Activated naive CD8-positive, alpha-beta T cell treated with anti-CD3 and anti-CD28 coated beads, Interleukin-2, amount 10 ng/mL, durations not matched to agents 7 days and 5 days (primary cell): ENCODE results near the gene C2CD2. TPM values are rescaled to one million over a fixed set of nuclear protein-coding genes. Genes with fewer than 3 reads are reported as not detected.
"Not testable (repeated sequence)": the region's sequence is repeated elsewhere in the genome, so short reads cannot be mapped to it uniquely, and the experiment has no call there.

Experiments used
- ATAC-seq: fragments of 150-1000 bp; cut with Tn5 transposase; one replicate; pipeline ENCODE4 v1.10.0; 2021; ENCODE audit warnings: low read depth, moderate library complexity
- POLR2A ChIA-PET: fragments of 350-600 bp; sonication (Branson Sonifier 250); formaldehyde crosslinking; loops from one replicate; lab custom pipeline; 2021; ENCODE audit warnings: antibody characterized with exemption; lab: Charles Lee
- DNase-seq: peaks from one replicate; pipeline ENCODE4 v3.0.0; 2021
- H3K27ac Mint-ChIP-seq: one replicate; pipeline ENCODE4 v1.8.0; 2022; ENCODE audit warnings: mild to moderate bottlenecking, mixed read lengths
- H3K27me3 Mint-ChIP-seq: one replicate; pipeline ENCODE4 v1.8.0; 2022; ENCODE audit warnings: mild to moderate bottlenecking, moderate library complexity, mixed read lengths
- H3K36me3 Mint-ChIP-seq: one replicate; pipeline ENCODE4 v1.8.0; 2021; ENCODE audit warnings: mild to moderate bottlenecking, mixed read lengths
- H3K4me1 Mint-ChIP-seq: one replicate; pipeline ENCODE4 v1.8.0; 2021; ENCODE audit warnings: mixed read lengths
- H3K4me3 Mint-ChIP-seq: one replicate; pipeline ENCODE4 v1.8.0; 2022; ENCODE audit warnings: mild to moderate bottlenecking, moderate library complexity, mixed read lengths
- H3K9me3 Mint-ChIP-seq: one replicate; pipeline ENCODE4 v1.8.0; 2021; ENCODE audit warnings: mixed read lengths
- total RNA-seq, 2 experiments: library from RNA; stranded (reverse); gene quantifications; one replicate each; pipeline ENCODE4 v1.2.3, GENCODE V29; 2021

Gene C2CD2
- total RNA-seq, 2 experiments from 2014 or later = 9.4 to 11.9 TPM

DNA sequence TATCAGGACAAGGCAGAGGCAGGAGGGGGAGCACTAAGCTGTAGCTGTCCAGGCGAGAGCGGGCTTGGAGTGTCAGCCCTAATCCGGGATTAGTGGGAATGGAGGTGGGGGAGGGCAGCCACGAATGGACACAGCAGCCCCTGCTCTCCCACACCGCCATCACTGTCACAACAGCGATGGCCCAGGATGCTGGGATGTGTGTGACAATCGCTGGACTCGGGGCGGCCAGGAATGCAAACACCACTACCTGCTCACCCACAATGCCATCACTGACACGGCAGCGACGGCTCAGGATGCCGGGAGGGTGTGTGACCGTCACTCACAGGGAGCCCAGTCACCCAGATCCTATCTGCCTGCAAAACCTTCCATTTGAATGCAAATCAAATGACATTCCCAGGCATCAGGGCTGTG is 2.9 kb downstream of the C2CD2 start:
- DNase-seq (no peak), ATAC-seq (no peak)
- no peaks in the 10 kb centered on the region for H3K36me3 Mint-ChIP-seq
- H3K9me3 Mint-ChIP-seq = no peaks in the 10 kb centered on the region
- no peak overlapping the region for H3K27ac Mint-ChIP-seq
- POLR2A ChIA-PET = no interaction called here
- peaks cover 8% of the 10 kb centered on the region for H3K4me1 Mint-ChIP-seq
- H3K4me3 Mint-ChIP-seq = no peak overlapping the region
- H3K27me3 Mint-ChIP-seq = peaks cover 9% of the 10 kb centered on the region

DNA sequence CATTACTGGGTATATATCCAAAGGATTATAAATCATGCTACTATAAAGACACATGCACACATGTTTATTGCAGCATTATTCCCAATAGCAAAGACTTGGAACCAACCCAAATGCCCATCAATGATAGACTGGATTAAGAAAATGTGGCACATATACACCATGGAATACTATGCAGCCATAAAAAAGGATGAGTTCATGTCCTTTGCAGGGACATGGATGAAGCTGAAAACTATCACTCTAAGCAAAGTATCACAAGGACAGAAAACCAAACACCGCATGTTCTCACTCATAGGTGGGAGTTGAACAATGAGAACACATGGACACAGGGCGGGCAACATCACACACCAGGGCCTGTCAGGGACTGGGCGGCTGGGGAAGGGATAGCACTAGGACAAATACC is 4.2 kb downstream of the C2CD2 start:
- H3K4me1 Mint-ChIP-seq, DNase-seq, POLR2A ChIA-PET, H3K27ac Mint-ChIP-seq, H3K36me3 Mint-ChIP-seq, H3K27me3 Mint-ChIP-seq, H3K9me3 Mint-ChIP-seq, H3K4me3 Mint-ChIP-seq, ATAC-seq: not testable (repeated sequence)

DNA sequence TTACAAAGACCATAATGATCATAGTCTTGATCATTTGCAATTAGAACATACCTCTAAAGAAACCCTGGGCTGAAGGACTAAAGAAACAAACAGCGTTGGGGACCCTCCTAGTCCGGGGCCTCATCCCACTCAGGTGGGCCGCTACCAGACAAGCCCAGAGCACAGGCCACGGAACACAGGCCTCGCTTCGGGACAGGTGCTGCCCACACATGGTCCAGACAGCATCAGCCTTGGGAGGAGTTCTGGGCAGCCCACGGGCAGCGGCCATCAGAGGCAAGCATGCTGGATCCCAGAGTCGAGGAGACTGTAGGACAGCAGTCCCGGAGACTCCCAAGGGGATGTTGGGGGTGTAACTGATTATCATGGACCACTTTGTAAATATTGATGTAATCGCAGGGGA is 4.9 kb downstream of the C2CD2 start:
- no peaks in the 10 kb centered on the region for H3K36me3 Mint-ChIP-seq
- POLR2A ChIA-PET = interaction anchor here (0.6 kb wide), 1 partner anchor 304 kb away, joined by 4 read pairs; no protein-coding TSS in a partner anchor
- no peak for ATAC-seq
- no peaks in the 10 kb centered on the region for H3K4me1 Mint-ChIP-seq
- no peaks in the 10 kb centered on the region for H3K9me3 Mint-ChIP-seq
- H3K27ac Mint-ChIP-seq = no peak overlapping the region
- no peak overlapping the region for H3K4me3 Mint-ChIP-seq
- no peak for DNase-seq
- peaks cover 9% of the 10 kb centered on the region for H3K27me3 Mint-ChIP-seq

DNA sequence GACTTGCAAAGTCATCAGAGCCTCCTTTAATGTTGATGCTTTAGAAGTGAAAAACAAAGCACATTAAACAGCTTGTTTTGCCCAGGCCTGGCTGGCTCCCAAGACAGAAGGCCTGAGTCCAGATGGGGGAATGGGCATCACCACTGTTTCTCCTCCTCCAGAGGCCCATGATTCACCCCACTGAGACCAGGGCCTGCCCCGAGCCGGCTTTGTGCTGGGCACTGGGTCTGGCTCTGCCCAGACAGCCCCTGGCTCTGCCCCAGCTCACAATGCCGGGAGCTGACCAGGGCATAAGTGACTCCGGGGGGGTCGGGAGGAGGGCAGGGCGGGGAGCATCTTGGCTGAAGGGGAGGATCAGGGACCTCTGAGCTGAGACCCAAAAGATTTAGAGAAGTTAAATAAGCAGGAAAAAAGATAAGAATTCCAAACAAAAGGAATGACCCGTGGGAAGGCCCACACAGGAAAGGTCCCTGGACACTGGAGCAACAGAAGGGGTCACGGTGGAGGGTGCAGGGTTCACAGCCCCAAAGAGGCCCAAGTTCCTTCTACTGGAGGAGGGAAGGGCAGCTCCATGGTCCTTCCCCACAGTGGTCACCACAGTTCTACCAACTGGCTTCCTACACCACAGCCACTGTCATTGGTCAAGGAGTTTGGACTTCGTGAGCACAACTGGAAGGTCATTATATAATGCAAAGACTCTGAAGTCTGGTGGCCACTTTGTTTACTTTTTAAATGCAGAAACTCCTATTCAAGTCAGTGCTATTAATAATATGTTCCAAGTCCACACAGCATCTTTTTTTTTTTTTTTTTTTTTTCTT is 5.5 kb downstream of the C2CD2 start:
- Mint-ChIP-seq H3K36me3 (no peaks in the 10 kb centered on the region), H3K4me1 (no peaks in the 10 kb centered on the region), H3K27me3 (peaks cover 9% of the 10 kb centered on the region), H3K27ac (no peak overlapping the region), H3K9me3 (no peaks in the 10 kb centered on the region), H3K4me3 (no peak overlapping the region)
- POLR2A ChIA-PET = no interaction called here
- DNase-seq (no peak), ATAC-seq (no peak)

DNA sequence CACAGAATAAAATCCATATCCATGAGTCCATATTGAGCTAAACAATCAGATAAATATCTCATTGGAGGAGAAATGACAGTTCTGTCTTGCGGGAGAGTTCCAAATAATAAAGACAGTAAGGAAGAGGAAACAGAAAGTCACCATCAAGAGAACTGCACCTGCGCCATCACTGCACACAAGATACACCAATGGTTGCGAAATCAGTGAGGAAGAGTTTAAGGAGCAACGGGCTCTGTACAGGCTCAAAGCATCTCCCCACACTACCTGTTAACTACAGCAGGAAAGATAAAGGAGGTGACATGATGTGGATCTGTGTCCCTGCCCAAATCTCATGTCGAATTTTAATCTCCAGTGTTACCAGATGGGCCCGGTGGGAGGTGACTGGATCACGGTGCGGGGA is 7.8 kb downstream of the C2CD2 start:
- Mint-ChIP-seq H3K36me3 (no peaks in the 10 kb centered on the region), H3K9me3 (no peaks in the 10 kb centered on the region), H3K4me3 (no peak overlapping the region), H3K27me3 (peaks cover 4% of the 10 kb centered on the region), H3K4me1 (no peaks in the 10 kb centered on the region), H3K27ac (no peak overlapping the region)
- no peak for ATAC-seq
- POLR2A ChIA-PET = no interaction called here
- no peak for DNase-seq

DNA sequence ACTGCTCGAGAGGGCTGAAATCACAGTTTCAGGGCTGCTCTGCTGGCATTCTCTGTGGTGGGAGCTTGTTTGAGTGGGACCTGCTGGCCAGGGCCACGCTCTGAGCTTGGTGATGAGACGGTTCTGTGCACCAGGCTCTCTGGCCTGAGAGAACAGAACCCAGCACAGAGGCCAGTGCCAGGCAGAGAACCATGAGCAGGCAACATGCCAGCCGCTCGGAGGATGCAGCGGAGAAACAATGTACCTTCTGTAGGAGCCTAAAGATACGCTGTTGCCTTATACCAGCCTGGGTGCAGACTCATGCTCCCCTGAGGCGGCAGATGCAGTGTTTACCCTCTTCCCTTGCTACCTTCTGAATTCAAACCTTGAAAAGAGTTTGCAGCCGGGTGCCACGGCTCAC is 10.0 kb downstream of the C2CD2 start:
- DNase-seq = no peak
- Mint-ChIP-seq H3K4me3 (no peak overlapping the region), H3K4me1 (peaks cover 2% of the 10 kb centered on the region), H3K27ac (no peak overlapping the region), H3K27me3 (peaks cover 5% of the 10 kb centered on the region), H3K9me3 (no peaks in the 10 kb centered on the region), H3K36me3 (no peaks in the 10 kb centered on the region)
- POLR2A ChIA-PET = interaction anchor here (0.6 kb wide), 1 partner anchor 97 kb away, joined by 4 read pairs; no protein-coding TSS in a partner anchor
- ATAC-seq = no peak

DNA sequence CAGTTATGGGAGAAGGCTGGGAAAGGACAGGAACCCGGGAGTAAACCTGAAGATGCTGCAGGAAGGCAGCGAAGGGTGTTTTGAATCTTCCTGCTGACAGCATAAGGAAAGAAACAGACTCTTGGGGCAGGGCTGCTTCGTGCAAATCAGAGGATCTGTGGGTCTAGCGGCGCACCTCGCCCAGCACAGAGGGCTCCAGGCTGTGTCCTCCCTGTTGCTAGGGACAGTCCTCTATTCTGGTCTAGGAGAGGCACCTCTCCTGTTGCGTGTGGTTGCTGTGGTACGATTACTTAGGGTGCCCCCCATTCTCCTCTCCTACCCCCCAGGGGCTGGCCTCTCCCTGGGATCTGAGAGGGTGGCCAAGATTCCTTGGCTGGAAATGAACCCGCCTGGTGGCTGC is 11.4 kb downstream of the C2CD2 start:
- DNase-seq (no peak), ATAC-seq (no peak)
- H3K36me3 Mint-ChIP-seq = no peaks in the 10 kb centered on the region
- no peak overlapping the region for H3K27ac Mint-ChIP-seq
- H3K4me3 Mint-ChIP-seq = no peak overlapping the region
- peaks cover 5% of the 10 kb centered on the region for H3K27me3 Mint-ChIP-seq
- no peaks in the 10 kb centered on the region for H3K9me3 Mint-ChIP-seq
- peaks cover 2% of the 10 kb centered on the region for H3K4me1 Mint-ChIP-seq
- POLR2A ChIA-PET = no interaction called here

DNA sequence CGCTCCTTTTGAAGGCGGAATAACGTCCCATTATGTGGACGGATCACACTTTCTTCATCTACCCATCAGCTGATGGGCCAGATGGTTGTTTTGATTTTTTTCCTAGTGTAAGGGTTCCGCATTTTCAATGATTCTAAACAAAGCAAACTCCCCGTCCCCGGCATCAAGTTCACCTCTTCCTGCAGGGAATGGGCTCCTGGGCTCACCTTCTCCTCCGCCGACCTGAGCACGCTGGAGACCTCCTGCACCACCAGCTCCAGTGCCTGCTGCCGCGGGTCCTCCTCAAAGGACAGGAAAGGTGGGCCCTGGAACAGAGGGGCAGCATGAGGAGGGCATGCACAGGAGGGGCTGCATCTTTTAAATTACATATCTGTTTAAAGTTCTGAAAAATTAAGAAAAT is 11.9 kb downstream of the C2CD2 start:
- H3K27me3 Mint-ChIP-seq = peaks cover 5% of the 10 kb centered on the region
- ATAC-seq = no peak
- no peak overlapping the region for H3K27ac Mint-ChIP-seq
- H3K36me3 Mint-ChIP-seq = no peaks in the 10 kb centered on the region
- H3K4me3 Mint-ChIP-seq = no peak overlapping the region
- DNase-seq = no peak
- H3K4me1 Mint-ChIP-seq = peaks cover 2% of the 10 kb centered on the region
- no peaks in the 10 kb centered on the region for H3K9me3 Mint-ChIP-seq
- POLR2A ChIA-PET = no interaction called here

DNA sequence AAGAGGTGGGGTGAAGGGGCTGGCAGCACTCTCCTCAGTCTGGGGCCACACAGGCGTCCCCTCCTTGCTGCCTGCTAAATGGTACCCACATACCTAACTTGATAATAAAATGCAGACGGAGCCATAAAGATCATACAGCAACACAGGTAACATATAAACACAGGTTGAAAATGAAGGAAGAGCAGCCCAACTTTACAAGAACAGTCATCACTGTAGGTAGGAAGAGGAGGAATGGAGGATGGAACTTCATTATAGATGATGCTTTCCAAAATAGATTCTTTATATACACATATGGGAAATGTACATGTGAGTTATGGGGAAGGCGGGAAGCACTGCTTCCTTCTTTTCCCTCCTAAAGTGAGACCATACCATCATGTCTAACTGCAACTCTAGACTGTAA is 13.4 kb downstream of the C2CD2 start:
- Mint-ChIP-seq H3K4me3 (no peak overlapping the region), H3K27ac (no peak overlapping the region), H3K9me3 (no peaks in the 10 kb centered on the region), H3K4me1 (peaks cover 2% of the 10 kb centered on the region), H3K27me3 (peaks cover 5% of the 10 kb centered on the region), H3K36me3 (no peaks in the 10 kb centered on the region)
- DNase-seq (no peak), ATAC-seq (no peak)
- POLR2A ChIA-PET = no interaction called here

DNA sequence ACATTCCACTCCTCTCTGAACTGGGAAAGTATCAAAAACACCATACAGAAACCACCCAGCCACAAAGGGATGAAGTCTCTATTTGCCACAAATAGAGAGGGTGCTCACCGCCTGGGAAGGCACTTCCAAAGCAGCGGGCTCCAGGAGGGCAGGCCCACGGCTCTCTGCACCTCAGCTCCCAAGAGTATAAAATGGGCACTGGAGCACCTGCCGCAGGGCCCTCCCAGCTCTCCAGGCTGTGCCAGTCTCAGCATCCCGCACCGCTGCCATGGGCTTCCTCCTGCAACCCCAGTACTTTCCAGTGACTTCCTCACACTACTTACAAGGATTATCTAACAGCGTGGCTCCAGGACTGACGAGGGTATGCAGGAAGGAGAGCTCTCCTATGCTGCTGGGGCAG is 14.4 kb downstream of the C2CD2 start:
- no peaks in the 10 kb centered on the region for H3K9me3 Mint-ChIP-seq
- no peak overlapping the region for H3K4me3 Mint-ChIP-seq
- H3K4me1 Mint-ChIP-seq = peaks cover 2% of the 10 kb centered on the region
- DNase-seq (no peak), ATAC-seq (no peak)
- H3K27ac Mint-ChIP-seq = no peak overlapping the region
- peaks cover 6% of the 10 kb centered on the region for H3K27me3 Mint-ChIP-seq
- no peaks in the 10 kb centered on the region for H3K36me3 Mint-ChIP-seq
- POLR2A ChIA-PET = interaction anchor here (0.7 kb wide), 1 partner anchor 11 kb away, joined by 3 read pairs; no protein-coding TSS in a partner anchor

DNA sequence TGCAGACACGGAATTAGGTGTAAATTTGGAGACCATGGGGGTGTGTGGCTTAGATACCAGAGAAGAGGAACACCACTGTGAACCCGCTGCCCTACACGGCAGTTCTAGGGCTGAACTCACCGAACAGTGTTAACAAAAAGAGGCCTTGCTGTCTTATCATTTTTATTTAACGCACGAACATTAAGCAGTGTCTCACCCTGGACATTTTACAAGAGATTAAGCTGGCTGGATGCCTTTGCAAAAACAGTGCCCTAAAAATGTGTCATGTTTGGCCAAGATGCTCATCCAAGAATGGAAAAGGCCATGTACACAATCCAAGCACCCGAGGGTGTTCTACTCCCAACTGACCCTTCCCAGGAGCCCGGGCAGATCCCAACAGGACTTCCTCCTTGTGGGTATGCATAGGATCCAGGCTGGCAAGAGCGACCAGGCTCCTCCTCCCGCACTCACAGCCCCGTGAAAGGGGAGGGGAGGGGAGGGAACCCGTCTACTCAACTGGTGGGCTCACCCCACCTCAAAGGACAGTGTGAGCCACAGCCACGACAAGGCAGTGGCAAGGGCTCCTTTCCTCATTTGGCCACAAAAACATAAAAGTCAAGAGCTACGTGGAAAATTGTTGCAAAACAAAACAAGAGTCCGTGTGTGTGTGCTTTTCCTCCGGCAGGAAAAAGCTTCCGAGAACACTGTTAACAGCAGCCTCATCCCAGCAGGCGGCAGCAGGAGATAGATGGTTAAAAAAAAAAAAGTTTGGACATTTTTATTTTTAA is 20.3 kb downstream of the C2CD2 start:
- ATAC-seq (no peak), DNase-seq (no peak)
- H3K4me1 Mint-ChIP-seq = peaks cover 17% of the 10 kb centered on the region
- POLR2A ChIA-PET = no interaction called here
- no peak overlapping the region for H3K4me3 Mint-ChIP-seq
- no peaks in the 10 kb centered on the region for H3K9me3 Mint-ChIP-seq
- no peak overlapping the region for H3K27ac Mint-ChIP-seq
- H3K36me3 Mint-ChIP-seq = no peaks in the 10 kb centered on the region
- peaks cover 17% of the 10 kb centered on the region for H3K27me3 Mint-ChIP-seq

DNA sequence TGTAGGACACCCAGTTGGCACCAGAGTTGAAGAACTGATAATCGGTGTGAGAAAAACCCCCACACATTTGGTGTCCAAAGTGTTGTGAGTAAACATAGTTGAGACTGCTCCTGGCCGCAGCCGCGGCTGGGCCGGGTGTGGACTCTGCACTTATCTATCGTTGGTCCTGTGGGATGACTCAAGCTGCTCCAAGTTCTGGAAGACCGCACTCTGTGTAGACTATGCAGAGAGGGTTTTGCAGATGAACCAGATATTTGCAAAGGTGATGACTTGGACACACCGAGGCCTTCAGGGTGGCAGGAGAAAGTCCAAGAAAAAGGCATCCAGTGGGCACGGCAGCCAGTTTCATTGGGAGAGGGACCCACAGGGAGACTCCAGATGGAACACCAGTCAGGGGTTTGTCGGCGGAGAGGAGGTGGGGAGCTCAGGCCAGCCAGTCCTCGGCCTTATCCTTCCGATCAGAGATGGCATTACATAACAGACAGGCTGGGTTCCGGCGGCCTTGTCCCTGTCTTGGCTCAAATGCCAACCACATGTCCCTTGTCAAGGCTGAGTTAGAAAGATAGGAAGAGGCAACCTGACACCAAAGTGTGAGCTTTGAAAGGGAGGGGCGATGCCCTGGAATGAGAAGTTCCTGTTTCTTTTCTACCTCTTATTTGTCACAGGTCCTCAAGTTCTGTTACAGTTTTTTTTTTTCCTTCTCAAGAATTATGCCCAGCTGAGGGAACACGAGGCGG is 21.1 kb downstream of the C2CD2 start:
- DNase-seq (no peak), ATAC-seq (no peak)
- H3K36me3 Mint-ChIP-seq = no peaks in the 10 kb centered on the region
- H3K9me3 Mint-ChIP-seq = no peaks in the 10 kb centered on the region
- POLR2A ChIA-PET = no interaction called here
- H3K4me3 Mint-ChIP-seq = no peak overlapping the region
- no peak overlapping the region for H3K27ac Mint-ChIP-seq
- peaks cover 25% of the 10 kb centered on the region for H3K4me1 Mint-ChIP-seq
- H3K27me3 Mint-ChIP-seq = peaks cover 17% of the 10 kb centered on the region

DNA sequence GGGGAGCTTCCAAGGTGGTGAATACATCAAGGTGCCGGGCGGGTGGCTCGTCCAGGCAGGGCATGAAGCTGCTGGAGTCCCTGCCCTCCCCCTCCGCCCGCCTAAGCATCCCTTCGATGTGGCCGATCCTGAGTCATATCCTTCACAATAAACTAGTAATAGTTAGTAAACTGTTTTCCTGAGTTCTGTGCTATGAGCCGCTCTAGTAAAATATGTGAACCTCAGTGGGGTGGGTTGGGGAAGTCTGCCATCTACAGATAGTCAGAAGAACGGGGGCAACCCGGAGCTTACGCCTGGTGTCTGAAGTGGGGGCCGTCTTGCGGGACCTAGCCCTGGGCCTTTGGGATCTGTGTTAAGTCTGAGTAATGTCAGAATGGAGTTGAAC is 21.6 kb downstream of the C2CD2 start:
- no peaks in the 10 kb centered on the region for H3K9me3 Mint-ChIP-seq

More for the DNA sequence above, 21.6 kb downstream of the C2CD2 start:
- POLR2A ChIA-PET = no interaction called here
- DNase-seq = no peak
- Mint-ChIP-seq H3K27ac (no peak overlapping the region), H3K4me1 (peaks cover 29% of the 10 kb centered on the region), H3K27me3 (peaks cover 17% of the 10 kb centered on the region), H3K36me3 (no peaks in the 10 kb centered on the region), H3K4me3 (no peak overlapping the region)
- ATAC-seq = no peak
